Neural cell (in vitro differentiated cells): ENCODE measurements around the gene BSN.

Source experiments
- CTCF ChIP-seq: fragments of 450-650 bp; IDR thresholded peaks from 2 replicates; pipeline ENCODE4 v1.5.1; 2014; ENCODE audit warnings: antibody characterized with exemption, mild to moderate bottlenecking, moderate library complexity; ENCODE audit not compliant: poor library complexity, severe bottlenecking
- EP300 ChIP-seq: fragments of 450-650 bp; conservative IDR thresholded peaks from 2 replicates; pipeline ENCODE4 v1.6.1; 2014; ENCODE audit warnings: antibody characterized with exemption, mild to moderate bottlenecking, moderate library complexity; ENCODE audit not compliant: poor library complexity, severe bottlenecking
- EZH2 ChIP-seq: fragments of 200-600, 300-800 bp; shearing (Covaris generic), sonication (generic); IDR thresholded peaks from 2 replicates; pipeline ENCODE4 v1.6.1; 2014; ENCODE audit warnings: antibody characterized with exemption, low read length, borderline replicate concordance, mild to moderate bottlenecking; ENCODE audit not compliant: insufficient read depth, poor library complexity, severe bottlenecking
- POLR2AphosphoS5 ChIP-seq: IDR thresholded peaks from 2 replicates; pipeline ENCODE4 v1.6.1; 2012
- RAD21 ChIP-seq: fragments of 450-650 bp; conservative IDR thresholded peaks from 2 replicates; pipeline ENCODE4 v1.6.1; 2014; ENCODE audit warnings: antibody characterized with exemption, mild to moderate bottlenecking, moderate library complexity
- REST ChIP-seq: IDR thresholded peaks from 2 replicates; pipeline ENCODE4 v1.6.1; 2012; ENCODE audit warnings: borderline replicate concordance
- SMC3 ChIP-seq: fragments of 450-650 bp; conservative IDR thresholded peaks from 2 replicates; pipeline ENCODE4 v1.6.1; 2014; ENCODE audit warnings: antibody characterized with exemption, mild to moderate bottlenecking, moderate library complexity; ENCODE audit not compliant: poor library complexity

- TF ChIP-seq EZH2, result no peak
- no peak for TF ChIP-seq CTCF
- TF ChIP-seq RAD21, result no peak
- TF ChIP-seq REST, result no peak
- TF ChIP-seq EP300, result no peak
- no peak for TF ChIP-seq POLR2AphosphoS5
- no peak for TF ChIP-seq SMC3
These were observed 90.4 kb downstream of the BSN start for GRCh38 chr3:49644684-49645083.
